ENCODE measurements around the gene CACFD1.

DNA sequence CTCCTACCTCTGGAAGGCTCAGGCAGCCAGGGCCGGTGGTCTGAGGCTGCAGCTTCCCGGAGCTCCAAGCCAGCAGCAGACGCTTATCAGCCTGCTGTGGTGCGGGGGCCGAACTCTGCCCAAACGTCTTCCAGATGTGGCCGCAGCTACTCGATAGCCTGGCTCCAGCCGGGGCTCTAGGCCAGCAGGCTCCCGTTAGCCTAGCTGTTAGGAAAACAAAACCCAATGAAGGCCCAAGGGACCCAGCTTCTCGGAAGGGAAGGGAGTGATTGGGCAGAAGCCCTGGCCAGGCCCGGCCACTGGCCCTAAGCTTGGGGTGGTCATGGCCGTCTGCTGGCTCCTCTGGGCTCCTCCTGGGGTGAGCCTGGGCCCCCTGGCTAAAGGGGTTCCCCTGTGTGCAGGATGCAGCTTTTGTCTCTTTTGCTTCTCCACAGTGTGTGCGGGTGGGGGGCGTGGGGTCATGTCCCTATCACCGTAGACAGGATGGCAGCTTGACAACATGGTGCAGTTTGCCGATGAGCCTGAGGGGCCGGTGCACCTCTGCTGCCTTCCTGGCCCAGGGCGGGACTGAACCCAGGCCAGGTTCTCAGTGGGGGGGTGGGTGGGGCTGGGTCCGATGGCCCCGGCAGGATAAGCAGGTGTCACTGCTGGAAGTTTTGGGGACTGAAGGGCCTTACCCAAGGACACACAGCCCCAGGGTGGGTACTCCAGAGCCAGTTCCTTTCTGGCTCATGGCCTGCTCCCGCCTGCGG is 46.3 kb downstream of the CACFD1 start:
- TF ChIP-seq, protein P1, sequence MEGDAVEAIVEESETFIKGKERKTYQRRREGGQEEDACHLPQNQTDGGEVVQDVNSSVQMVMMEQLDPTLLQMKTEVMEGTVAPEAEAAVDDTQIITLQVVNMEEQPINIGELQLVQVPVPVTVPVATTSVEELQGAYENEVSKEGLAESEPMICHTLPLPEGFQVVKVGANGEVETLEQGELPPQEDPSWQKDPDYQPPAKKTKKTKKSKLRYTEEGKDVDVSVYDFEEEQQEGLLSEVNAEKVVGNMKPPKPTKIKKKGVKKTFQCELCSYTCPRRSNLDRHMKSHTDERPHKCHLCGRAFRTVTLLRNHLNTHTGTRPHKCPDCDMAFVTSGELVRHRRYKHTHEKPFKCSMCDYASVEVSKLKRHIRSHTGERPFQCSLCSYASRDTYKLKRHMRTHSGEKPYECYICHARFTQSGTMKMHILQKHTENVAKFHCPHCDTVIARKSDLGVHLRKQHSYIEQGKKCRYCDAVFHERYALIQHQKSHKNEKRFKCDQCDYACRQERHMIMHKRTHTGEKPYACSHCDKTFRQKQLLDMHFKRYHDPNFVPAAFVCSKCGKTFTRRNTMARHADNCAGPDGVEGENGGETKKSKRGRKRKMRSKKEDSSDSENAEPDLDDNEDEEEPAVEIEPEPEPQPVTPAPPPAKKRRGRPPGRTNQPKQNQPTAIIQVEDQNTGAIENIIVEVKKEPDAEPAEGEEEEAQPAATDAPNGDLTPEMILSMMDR (conservative IDR thresholded peaks at IDR 0.05; ENCODE audit: low read depth in 2 of 2): no peak
- TF ChIP-seq, protein P2, sequence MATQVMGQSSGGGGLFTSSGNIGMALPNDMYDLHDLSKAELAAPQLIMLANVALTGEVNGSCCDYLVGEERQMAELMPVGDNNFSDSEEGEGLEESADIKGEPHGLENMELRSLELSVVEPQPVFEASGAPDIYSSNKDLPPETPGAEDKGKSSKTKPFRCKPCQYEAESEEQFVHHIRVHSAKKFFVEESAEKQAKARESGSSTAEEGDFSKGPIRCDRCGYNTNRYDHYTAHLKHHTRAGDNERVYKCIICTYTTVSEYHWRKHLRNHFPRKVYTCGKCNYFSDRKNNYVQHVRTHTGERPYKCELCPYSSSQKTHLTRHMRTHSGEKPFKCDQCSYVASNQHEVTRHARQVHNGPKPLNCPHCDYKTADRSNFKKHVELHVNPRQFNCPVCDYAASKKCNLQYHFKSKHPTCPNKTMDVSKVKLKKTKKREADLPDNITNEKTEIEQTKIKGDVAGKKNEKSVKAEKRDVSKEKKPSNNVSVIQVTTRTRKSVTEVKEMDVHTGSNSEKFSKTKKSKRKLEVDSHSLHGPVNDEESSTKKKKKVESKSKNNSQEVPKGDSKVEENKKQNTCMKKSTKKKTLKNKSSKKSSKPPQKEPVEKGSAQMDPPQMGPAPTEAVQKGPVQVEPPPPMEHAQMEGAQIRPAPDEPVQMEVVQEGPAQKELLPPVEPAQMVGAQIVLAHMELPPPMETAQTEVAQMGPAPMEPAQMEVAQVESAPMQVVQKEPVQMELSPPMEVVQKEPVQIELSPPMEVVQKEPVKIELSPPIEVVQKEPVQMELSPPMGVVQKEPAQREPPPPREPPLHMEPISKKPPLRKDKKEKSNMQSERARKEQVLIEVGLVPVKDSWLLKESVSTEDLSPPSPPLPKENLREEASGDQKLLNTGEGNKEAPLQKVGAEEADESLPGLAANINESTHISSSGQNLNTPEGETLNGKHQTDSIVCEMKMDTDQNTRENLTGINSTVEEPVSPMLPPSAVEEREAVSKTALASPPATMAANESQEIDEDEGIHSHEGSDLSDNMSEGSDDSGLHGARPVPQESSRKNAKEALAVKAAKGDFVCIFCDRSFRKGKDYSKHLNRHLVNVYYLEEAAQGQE (IDR thresholded peaks at IDR 0.05; ENCODE audit: unreplicated experiment): no peak
- no peak for TF ChIP-seq POLR2AphosphoS5 (IDR thresholded peaks at IDR 0.05; ENCODE audit: low read depth)
- no peak for TF ChIP-seq JUNB (IDR thresholded peaks at IDR 0.05; ENCODE audit: unreplicated experiment)
- TF ChIP-seq ZNF331 (CRISPR knock-in tag; IDR thresholded peaks at IDR 0.05; ENCODE audit: low read depth): no peak
- no peak for TF ChIP-seq EZH2 (IDR thresholded peaks at IDR 0.05; ENCODE audit: low read depth, unreplicated experiment)
- no peak for TF ChIP-seq EZH2phosphoT487 (IDR thresholded peaks at IDR 0.05; ENCODE audit: unreplicated experiment)
- TF ChIP-seq NANOG (IDR thresholded peaks at IDR 0.05; ENCODE audit: borderline replicate concordance): no peak
- no peak for TF ChIP-seq CREB1 (CRISPR knock-in tag; IDR thresholded peaks at IDR 0.05; ENCODE audit: low read depth)
- TF ChIP-seq, protein P3, sequence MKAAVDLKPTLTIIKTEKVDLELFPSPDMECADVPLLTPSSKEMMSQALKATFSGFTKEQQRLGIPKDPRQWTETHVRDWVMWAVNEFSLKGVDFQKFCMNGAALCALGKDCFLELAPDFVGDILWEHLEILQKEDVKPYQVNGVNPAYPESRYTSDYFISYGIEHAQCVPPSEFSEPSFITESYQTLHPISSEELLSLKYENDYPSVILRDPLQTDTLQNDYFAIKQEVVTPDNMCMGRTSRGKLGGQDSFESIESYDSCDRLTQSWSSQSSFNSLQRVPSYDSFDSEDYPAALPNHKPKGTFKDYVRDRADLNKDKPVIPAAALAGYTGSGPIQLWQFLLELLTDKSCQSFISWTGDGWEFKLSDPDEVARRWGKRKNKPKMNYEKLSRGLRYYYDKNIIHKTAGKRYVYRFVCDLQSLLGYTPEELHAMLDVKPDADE (IDR thresholded peaks at IDR 0.05): no peak
- TF ChIP-seq ZNF114 (CRISPR knock-in tag; IDR thresholded peaks at IDR 0.05): no peak
- no peak for TF ChIP-seq STAT1 (IDR thresholded peaks at IDR 0.05; ENCODE audit: unreplicated experiment)

Data from GM23338 (cell line).